Embryonic facial prominence (tissue), 1 donor: Measurements from ENCODE around the gene LYST.
"Not testable (repeated sequence)": the region's sequence is repeated elsewhere in the genome, so short reads cannot be mapped to it uniquely, and the experiment has no call there.

Experiments
- DNase-seq: peaks from one replicate; pipeline ENCODE4 v3.0.0-alpha.2; 2016; ENCODE audit errors: extremely low spot score

LYST gene

DNA sequence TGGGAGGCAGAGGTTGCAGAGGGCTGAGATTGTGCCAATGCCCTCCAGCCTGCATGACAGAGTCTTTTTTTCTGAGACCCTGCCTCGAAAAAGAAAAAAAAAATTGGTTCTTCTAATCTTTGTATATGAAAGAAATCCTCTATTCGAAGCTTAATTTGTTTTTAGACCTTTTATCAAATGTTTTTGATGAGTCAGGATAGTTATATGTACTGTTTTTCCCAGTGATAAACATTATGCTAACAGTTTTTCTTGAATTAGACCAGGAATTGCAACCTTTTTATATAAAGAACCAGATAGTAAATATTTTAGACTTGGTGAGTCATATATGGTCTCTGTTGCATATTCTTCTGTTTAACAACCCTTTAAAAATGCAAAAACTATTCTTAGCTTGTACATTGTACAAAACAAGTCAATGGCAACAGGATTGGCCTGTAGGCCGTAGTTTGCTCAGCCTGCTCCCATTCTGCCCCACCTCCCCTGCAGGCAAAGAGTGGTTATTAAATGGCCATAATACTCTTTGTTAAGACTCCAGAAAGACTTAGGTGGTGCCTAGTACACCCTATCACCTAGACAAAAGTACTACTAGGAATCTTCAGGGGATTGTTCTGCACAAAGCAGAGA lies 45.2 kb downstream of the LYST start:
- DNase-seq = no peak

DNA sequence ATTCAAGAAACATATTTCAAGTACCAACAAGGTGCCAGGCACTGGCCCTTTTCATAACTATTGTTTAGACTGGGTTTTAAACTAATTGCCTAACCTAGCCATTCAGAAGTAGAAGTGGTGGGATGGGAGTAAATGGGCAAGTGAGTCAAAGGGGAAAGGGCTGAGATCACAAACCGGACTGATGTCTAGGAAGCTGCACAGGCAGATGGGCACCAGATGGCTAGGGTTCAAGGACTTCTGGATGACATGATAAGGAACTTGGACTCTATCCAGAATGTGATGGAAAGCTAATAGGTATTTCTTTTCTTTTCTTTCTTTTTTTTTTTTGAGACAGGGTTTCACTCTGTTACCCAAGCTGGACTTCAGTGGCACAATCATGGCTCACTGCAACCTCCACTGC lies 46.6 kb downstream of the LYST start:
- no peak for DNase-seq

DNA sequence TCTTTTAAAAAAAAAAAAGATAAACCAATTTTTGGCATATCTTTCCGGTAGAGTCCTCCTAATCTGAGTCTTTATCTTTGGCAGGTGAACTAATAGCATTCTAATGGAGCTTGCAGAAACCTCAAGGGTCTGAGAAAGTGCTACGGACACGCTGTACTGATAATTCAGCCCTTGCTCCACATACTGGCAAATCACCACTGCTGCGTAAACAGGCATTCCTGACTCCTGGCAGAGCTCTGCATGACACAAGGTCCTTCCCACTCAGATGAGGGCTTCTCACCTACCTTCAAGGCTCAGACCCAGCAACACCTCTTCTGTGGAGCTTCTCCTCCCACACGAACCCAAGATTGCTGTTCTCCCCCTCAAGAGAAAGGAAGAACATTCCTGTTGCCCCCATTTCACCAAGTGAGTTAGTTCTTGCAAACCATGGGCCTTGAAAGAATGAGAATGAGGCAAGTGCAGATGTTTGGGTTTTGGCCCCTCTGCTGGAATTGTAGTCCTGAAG lies 48.0 kb downstream of the LYST start:
- DNase-seq = no peak

DNA sequence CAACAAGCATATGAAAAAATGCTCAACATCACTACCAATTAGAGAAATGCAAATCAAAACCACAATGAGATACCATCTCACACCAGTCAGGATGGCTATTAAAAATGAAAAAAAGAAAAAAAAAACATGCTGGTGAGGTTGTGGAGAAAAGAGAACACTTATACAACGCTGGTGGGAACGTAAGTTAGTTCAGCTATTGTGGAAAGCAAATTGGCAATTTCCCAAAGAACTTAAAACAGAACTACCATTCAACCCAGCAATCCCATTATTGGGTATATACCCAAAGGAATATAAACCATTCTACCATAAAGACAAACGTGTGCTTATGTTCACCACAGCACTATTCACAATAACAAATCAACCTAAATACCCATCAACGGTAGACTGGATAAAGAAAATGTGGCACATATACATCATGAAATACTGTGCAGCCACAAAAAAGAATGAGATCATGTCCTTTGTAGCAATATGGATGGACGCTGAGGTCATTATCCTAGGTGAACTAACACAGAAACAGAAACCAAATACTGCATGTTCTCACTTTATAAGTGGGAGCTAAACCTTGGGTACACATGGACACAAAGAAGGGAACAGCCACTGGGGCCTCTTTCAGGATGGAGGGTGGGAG lies 49.5 kb downstream of the LYST start:
- no peak for DNase-seq

DNA sequence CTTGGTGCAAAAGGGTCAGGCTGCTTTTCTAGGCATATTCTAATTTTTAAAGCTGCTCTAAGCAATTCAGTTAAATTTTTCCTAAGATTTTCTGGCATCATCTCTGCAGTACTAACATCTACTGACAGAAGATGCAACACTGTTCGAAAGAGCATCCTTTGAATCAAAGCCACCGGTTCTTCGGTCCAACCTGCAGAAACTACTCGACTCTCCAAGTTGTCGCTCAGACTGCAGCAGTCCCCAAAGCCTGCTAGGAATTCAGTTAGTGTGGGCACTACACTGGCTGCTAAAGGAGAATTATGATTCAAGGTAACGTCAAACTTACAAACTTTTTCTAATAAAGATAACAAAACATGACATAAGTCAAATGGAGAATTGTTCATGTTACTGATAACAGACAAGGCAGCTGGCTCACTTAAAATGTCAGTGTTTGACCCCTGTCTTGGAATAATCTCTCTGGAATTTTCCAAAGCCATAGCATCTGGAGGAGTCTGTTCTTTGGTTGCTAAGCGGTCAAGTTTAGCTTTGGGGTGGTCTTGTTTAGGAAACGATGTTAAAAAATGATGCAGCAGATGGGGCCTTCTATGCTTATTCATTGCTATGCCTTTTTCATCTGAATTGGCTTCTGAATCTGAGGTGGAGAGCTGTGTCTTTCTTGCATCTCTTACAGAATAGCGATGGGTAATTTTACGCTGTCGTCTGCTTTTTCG lies 56.9 kb downstream of the LYST start:
- DNase-seq = no peak

DNA sequence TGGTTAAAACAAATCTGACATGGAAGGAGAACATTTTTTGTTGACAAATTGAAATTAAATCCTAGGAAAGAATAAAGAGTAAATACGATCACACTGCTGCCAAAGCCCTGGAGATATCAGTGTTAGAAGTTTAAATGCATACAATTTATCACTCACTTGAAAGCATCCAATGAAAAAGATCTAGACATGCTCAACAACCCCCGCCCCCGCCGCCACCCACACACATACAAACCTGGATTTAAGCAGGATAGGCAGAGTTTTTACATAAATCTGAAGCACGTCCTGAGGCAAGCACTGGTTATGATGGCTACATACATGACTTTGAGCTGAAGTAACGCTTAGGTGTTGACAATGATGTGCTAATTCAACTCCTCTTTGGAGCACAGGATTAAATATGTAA lies 58.5 kb downstream of the LYST start:
- no peak for DNase-seq

DNA sequence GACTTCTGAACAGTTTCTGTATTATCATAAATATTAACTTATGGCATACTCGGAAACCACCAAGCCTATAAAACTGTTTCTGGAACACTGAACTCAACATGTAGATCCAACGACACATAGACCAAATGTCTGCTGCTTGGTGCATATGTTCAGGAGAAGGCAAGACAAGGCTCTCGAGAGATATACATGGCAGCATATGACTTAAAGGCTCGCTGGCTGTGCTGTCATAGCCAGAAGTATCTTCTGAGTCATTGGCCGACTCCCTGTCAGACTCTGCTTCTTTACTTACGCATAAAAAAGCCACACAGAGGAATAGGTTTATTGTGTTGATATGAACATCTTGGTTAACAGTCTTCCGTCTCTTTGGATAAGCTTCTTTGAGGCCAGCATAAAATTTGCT lies 60.6 kb downstream of the LYST start:
- DNase-seq = no peak

DNA sequence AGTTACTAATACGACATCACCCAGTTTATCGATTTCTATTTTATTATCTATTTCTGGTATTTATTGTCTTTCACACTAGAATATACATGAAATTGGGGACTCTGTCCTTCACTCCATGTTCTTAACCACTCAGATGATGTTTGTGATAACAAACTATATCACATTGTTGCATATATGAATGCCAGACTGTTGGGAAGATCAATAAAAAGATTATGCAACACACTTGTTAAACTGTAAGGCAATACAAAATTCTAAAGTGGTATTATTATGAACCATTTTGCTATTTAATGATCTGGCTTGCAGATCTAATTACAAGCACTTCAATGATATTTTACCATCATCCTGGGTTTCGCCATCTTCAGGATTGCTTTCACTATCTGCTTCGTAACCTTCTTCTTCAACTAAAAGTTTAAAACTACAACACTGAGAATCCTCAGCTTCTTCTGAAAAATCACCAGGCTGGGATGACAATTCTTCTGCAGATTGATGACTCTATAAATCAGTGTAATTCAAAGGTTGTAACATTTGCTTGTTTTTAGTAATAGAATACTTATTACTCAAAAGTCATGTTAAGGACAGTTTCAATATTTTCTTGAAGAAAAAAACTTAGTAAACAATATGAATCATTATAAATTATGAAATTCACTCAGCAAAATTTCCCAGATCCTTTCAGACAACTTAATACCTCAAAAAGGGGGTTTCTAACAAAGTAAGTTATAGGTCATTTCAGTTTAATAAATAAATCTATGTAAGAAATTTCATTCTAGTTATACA lies 63.9 kb downstream of the LYST start:
- DNase-seq = no peak

DNA sequence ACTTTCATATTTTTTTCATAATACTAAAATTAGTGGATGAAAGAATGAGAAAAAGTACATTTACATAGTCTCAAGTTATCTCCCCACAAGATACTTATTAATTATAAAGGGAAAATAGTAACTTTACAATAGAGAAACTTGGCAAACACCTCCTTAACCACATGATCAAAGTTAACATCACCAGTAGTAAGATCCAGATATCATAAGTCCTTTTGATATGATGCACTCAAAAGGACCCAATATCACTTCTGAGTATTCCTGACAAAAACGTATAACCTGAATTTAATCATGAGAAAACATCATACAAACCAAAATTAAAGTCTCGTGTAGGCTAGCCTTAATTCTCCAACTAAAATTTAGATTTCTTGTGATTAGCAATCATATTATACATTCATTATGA lies 67.4 kb downstream of the LYST start:
- no peak for DNase-seq

DNA sequence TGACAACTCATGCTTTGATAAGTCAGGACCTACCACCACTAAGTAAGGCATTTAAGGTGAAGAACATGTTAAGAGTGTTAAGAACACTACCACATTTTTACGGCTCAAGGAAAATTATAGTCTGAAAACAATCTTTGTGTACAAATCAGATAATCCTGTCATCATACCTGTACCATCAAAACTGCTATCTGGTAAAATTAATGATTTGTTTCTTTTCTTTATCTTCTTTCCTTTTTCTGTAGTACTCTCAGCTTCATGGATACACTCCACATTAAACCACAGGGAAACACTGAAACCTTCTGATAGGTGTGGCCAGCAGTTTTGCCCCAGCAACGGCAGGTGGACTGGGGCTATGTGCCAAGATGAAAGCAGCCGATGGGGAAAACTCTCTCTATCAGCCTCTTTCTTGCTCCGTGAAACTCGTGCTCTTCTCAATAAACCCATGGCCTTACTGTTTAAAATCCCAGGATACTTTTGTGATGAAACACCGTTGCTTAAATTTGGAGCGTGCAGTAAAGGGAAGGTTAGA lies 75.1 kb downstream of the LYST start:
- no peak for DNase-seq

DNA sequence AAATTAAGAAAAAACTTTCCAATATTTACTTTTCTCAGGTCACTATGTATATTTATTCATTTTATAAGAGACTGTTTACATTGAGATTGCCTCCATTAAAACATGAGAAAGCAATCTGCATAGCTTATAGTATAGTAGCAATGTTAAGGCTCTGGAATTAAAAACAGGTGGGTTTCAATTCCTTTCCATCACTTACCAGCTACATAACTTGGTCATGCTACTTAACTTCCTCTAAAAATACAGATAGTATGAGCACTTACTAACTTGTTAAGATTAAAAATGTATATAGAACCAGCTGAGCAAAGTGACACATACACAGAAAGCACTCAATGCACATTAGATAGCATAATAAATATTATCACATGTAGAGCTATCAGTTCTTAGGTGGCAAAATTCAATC lies 76.6 kb downstream of the LYST start:
- no peak for DNase-seq

DNA sequence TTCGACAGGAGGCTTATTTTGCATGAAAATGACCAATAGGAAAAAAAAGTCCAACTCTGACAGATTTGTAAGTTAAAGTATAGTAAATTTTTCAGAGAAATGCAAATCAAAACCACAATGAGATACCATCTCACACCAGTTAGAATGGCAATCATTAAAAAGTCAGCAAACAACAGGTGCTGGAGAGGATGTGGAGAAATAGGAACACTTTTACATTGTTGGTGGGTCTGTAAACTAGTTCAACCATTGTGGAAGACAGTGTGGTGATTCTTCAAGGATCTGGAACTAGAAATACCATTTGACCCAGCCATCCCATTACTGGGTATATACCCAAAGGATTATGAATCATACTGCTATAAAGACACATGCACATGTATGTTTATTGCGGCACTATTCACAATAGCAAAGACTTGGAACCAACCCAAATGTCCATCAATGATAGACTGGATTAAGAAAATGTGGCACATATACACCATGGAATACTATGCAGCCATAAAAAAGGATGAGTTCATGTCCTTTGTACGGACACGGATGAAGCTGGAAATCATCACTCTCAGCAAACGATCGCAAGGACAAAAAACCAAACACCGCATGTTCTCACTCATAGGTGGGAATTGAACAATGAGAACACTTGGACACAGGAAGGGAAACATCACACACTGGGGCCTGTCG lies 80.3 kb downstream of the LYST start:
- DNase-seq = not testable (repeated sequence)

DNA sequence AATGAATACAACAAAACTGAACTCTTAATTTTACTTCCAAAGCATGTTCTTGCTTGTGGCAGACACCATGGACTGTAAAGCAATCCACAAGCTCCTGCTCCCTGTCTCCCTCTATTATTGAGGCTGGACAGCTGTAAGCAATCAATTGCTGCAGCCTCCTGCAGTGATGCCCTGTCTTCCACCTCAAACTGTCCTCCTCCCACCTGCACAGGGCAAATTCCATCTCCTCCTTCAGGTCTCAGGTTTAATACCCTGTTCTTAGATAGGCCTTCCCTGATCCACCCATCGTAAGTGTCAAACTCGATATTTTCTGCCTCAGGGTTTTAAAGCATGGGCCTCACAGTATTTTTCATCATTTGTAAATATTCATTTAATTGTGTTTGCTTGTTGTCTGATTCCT lies 81.8 kb downstream of the LYST start:
- no peak for DNase-seq

DNA sequence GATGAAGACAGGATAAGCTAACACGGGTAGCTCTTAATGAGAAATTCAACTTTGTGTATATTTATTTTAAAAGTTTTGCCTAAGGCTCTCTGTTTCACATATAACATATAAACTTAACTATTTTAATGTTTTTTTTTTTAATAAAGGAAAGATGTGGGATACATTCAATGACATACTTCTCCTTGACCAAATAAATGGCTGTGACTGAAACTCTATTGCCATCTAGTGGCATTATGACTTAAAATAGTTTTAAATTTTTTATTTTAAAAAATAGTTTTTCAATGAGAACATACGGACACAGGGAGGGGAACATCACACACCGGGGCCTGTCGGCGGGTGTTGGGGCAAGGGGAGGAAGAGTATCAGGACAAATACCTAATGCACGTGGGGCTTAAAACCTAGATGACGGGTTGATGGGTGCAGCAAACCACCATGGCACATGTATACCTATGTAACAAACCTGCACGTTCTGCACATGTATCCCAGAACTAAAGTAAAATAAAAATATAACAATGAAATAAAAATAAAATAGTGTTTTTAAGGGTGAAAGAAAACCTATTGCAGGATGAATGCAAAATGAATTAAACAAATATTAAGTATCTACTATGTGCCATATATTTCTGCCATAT lies 83.4 kb downstream of the LYST start:
- peak; percentile 77 for DNase-seq

DNA sequence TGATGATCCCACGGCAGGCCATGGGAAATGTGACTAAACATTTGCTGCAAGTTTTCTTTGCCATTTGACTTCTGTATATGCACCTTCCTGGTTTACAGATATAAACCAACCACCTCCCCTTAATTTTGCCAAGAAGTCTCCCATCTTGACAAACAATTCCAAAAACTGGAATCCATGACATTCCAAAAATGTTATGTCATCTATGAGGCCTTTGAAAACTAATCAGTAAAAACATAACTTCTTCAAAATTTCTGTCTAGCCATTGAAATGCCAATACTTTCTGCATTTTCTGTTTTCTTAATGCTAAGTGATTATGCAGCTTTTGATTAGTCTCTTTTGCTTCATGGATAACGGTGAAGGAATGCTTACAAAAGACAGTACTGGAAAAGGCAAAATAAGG lies 84.1 kb downstream of the LYST start:
- no peak for DNase-seq

DNA sequence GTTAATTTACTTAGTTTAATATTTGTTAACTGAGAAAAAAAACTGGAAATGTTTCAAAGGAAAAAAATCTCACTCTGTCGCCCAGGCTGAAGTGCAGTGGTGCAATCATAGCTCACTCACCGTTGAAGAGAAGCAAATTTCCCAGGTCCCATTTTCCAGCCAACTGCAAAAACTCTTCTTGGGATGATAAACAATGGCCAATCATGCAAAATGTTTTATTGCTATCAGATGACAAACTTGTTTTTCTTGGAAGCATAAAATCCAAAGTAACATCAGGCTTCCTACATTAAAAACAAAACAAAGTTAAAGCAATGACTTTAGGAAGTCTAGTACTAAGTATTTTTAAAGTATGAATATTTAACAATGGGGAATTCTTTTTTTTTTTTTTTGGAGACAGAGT lies 84.9 kb downstream of the LYST start:
- no peak for DNase-seq

DNA sequence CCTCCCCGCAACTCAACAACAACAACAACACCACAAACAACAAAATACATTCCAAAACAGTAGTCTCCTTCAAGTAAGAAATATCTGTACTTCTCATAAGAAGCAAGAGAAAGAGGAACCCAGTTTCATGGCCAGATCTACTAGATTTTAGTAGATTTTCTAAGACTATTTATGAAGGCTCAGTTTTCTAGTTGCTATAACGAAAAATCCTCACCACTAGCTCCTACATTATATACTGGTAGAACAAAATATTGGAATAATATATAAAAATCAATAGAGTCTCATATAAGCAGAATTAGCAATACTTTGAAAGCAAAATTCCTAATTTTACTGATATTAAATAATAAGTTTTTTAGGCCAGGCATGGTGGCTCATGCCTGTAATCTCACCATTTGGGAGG lies 86.9 kb downstream of the LYST start:
- DNase-seq = no peak

DNA sequence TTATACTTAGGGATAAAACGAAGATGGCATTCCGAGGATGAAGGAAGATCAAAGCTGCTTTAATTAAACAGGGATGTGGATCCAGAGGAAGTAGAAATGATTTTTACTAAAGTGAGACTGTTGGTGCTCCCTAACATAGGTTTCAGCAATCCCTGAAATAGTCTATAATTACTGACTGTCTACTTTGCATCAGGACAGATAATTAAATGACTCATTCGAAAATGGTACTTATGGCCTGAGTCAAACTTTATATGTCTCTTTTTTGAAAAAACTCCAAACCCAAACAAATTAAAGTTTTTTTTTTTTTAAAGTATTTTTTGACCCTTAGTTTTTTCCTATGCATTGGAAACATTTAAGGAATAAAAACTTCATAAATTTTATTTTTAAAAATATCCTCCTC lies 90.3 kb downstream of the LYST start:
- DNase-seq = no peak

DNA sequence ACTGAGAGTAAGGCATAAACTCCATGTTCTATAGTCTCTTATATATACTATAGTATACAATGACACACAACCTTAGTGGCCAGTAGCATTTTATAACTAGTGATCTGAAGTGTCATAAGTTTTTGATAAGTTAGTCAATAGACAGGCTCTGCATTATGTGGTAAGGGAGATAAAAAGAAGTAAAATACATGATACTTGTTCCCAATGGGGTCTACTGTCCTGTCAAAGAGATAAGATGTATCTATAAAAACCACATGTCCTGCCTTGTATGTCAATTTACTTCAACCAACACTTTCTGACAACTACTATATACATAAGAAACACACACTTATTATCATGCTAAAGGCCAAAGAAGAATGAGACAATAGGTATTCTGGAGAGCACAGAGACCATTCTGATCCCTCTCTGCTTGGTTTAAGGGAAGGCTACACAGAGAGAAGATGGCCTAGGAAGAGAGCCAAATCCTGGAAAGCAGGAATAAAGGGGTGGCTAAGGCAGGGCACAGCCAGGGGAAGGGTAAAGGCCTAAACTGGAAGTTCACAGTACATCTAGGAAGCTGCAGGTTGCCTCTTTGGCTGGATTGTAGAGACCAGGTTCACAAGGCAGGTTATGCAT lies 91.4 kb downstream of the LYST start:
- no peak for DNase-seq

DNA sequence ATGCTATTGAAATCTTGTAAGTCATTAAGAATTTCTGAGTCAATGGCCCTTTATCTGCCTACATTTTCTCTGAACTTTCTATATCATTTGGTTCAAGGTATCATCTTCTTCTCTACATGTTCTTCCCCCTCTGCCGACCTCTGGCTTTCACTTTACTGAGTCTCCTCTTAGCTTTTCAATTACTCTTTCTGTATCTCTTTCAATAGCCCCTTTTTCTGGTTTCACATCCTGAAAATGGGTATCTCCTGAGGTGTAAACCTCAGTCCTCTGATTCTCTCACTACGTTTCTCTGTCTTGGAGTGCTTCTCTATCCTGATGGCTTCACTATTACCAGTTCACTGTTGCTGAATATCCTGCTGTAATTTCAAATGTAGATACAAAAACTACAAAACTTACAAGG lies 98.9 kb downstream of the LYST start:
- DNase-seq = no peak

DNA sequence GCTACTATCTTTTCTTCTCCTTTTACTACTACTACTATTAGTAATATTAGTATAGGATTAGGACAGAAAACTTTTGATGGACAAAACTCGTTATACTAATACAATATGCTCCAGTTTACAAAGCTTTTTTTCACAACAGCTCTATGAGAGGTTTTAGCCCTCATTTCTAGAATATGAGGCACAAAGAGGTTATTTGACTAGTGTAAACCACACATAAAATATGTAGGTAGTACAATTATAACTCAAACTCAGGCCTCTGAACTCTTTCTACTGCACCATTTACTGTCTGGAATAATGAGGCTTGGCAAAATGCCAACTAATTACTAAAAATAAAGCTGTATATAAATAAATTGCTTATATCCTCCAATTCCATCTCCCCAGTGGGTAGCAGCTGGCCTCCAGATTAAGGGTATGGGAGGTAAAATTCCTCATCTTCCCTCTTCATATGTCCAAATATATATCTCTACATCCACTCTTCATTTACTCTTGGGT lies 99.9 kb downstream of the LYST start:
- DNase-seq = no peak
